HepG2 (cell line): ENCODE measurements around the gene YY2. TPM values are rescaled to one million over a fixed set of nuclear protein-coding genes. Genes with fewer than 3 reads are reported as not detected.

Source experiments
- HCFC1 ChIP-seq: fragments of 150-350 bp; IDR thresholded peaks from 2 replicates; pipeline ENCODE4 v1.6.1; 2014; ENCODE audit warnings: low read depth, low read length
- HNRNPK ChIP-seq: fragments of 200-400 bp; formaldehyde crosslinking; IDR thresholded peaks from 2 replicates; pipeline ENCODE4 v1.6.1; 2018; ENCODE audit warnings: low read length, low read depth, moderate library complexity, mild to moderate bottlenecking; ENCODE audit not compliant: poor library complexity, severe bottlenecking
- MED13 ChIP-seq: sonication (generic); formaldehyde crosslinking; IDR thresholded peaks from 2 replicates; pipeline ENCODE4 v1.5.0; 2020; ENCODE audit warnings: missing genetic modification reagents
- MYNN ChIP-seq: sonication (generic); formaldehyde crosslinking; IDR thresholded peaks from 2 replicates; pipeline ENCODE4 v1.4.0; 2020; ENCODE audit warnings: mild to moderate bottlenecking, low read depth, missing genetic modification reagents
- ZFX ChIP-seq: sonication (generic); formaldehyde crosslinking; IDR thresholded peaks from 2 replicates; pipeline ENCODE4 v1.4.0; 2020; ENCODE audit warnings: mild to moderate bottlenecking, low read depth, missing genetic modification reagents, moderate library complexity
- ZNF10 ChIP-seq: sonication (generic); formaldehyde crosslinking; IDR thresholded peaks from 2 replicates; pipeline ENCODE4 v1.4.0; 2020; ENCODE audit warnings: mild to moderate bottlenecking, low read depth, missing genetic modification reagents, borderline replicate concordance
- ZNF121 ChIP-seq: sonication (generic); formaldehyde crosslinking; IDR thresholded peaks from 2 replicates; pipeline ENCODE4 v1.5.0; 2020; ENCODE audit warnings: mild to moderate bottlenecking, missing genetic modification reagents
- ZNF30 ChIP-seq: sonication (generic); formaldehyde crosslinking; IDR thresholded peaks from 2 replicates; pipeline ENCODE4 v1.5.0; 2020; ENCODE audit warnings: mild to moderate bottlenecking, missing genetic modification reagents
- ZNF350 ChIP-seq: sonication (generic); formaldehyde crosslinking; IDR thresholded peaks from 2 replicates; pipeline ENCODE4 v1.4.0; 2020; ENCODE audit warnings: mild to moderate bottlenecking, low read depth, missing genetic modification reagents, borderline replicate concordance
- ZNF510 ChIP-seq: sonication (generic); formaldehyde crosslinking; IDR thresholded peaks from 2 replicates; pipeline ENCODE4 v1.4.0; 2020; ENCODE audit warnings: low read depth, mild to moderate bottlenecking, missing genetic modification reagents
- ZNF550 ChIP-seq: sonication (generic); formaldehyde crosslinking; IDR thresholded peaks from 2 replicates; pipeline ENCODE4 v1.4.0; 2020; ENCODE audit warnings: mild to moderate bottlenecking, missing genetic modification reagents, borderline replicate concordance
- ZNF83 ChIP-seq: sonication (generic); formaldehyde crosslinking; IDR thresholded peaks from 2 replicates; pipeline ENCODE4 v1.4.0; 2020; ENCODE audit warnings: missing genetic modification reagents, mild to moderate bottlenecking, borderline replicate concordance
- ZNF841 ChIP-seq: sonication (generic); formaldehyde crosslinking; IDR thresholded peaks from 2 replicates; pipeline ENCODE4 v1.8.1; 2023; ENCODE audit warnings: missing genetic modification reagents, borderline replicate concordance
- ZSCAN9 ChIP-seq: IDR thresholded peaks from 2 replicates; pipeline ENCODE4 v1.6.1; 2016; ENCODE audit warnings: borderline replicate concordance
- polyA plus RNA-seq, 8 experiments: library from polyadenylated mRNA; depleted of rRNA in 3 of 8; stranded (reverse) in 7 of 8; unstranded in 1 of 8; fragments of >200 nt; fragmentation: Illumina TruSeq in 4 of 8; extraction: Trizol in 4 of 8; gene quantifications; 2 replicates each; pipeline versions ENCODE4 v1.2.1 to v1.2.3, GENCODE V29; 2011 to 2016; ENCODE audit warnings: low read depth in 4 of 8, missing spikeins in 1 of 8, mixed read lengths in 1 of 8; ENCODE audit not compliant: insufficient read depth in 1 of 8
- total RNA-seq, 5 experiments: library from RNA; depleted of rRNA; stranded (reverse); fragments of >200 nt; fragmentation: Illumina TruSeq; extraction: Trizol; gene quantifications; 2 replicates each; pipeline ENCODE4 v1.2.3, GENCODE V29; 2016; ENCODE audit warnings: low read depth in 1 of 5
- TF ChIP-seq, protein P1 (sequence below): sonication (generic); formaldehyde crosslinking; IDR thresholded peaks from 2 replicates; pipeline ENCODE4 v1.4.0; 2020; ENCODE audit warnings: missing genetic modification reagents
- TF ChIP-seq, protein P2 (sequence below): sonication (generic); formaldehyde crosslinking; IDR thresholded peaks from 2 replicates; pipeline ENCODE4 v1.4.0; 2020; ENCODE audit warnings: missing genetic modification reagents, mild to moderate bottlenecking, borderline replicate concordance
- TF ChIP-seq, protein P3 (sequence below): sonication (generic); formaldehyde crosslinking; IDR thresholded peaks from 2 replicates; pipeline ENCODE4 v1.4.0; 2020; ENCODE audit warnings: mild to moderate bottlenecking, missing genetic modification reagents
- TF ChIP-seq, protein P4 (sequence below): sonication (generic); formaldehyde crosslinking; IDR thresholded peaks from 2 replicates; pipeline ENCODE4 v1.8.0; 2022; ENCODE audit warnings: mild to moderate bottlenecking, missing genetic modification reagents, moderate library complexity

The YY2 gene
- total and polyA plus RNA-seq, 2 of the 13 experiments (the other 11 are each of a cell fraction or from before 2014, with no cell fraction given), result 0.34 to 0.44 TPM

DNA sequence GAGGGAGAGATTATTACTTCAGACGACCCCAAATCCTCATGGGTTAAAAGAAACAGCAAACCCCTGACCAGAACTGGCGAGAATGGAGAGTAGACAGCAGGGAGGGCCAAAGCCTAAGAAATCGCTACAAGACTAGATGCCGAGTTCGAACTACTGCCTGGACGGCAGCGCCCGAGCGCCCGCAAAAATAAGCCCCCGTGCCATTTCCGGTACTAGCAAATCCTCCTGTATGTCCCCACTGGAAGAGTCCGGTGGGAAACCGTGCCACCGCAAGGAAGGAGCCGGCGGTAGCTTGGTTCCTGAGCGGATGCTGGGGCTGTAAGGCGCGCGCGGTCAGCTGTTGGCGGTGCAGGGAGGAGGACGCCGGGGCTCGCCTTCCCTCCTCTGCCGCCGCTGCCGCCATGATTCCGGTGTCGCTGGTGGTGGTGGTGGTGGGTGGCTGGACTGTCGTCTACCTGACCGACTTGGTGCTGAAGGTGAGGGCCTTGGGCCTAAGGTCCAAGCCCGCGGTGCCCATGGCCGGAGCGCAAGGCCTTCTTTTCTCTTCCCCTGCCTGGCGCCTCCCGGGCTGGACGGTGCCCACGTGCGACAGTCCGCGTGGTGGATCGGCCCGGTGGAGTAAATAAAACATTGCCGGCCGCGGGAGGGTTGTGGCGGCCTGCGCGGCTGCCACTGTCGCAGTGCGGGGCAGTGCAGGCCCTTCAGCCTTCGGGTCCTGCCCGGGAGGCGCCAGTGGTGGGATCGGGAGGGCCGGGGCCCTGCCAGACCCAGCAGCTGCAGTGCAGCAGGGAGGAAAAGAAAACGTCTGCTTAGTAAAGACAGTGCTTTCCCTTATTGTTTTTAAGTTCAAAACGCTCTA is 16.2 kb upstream of the YY2 start, which contains the start of gene MBTPS2 (continued):
- TF ChIP-seq, protein P1, sequence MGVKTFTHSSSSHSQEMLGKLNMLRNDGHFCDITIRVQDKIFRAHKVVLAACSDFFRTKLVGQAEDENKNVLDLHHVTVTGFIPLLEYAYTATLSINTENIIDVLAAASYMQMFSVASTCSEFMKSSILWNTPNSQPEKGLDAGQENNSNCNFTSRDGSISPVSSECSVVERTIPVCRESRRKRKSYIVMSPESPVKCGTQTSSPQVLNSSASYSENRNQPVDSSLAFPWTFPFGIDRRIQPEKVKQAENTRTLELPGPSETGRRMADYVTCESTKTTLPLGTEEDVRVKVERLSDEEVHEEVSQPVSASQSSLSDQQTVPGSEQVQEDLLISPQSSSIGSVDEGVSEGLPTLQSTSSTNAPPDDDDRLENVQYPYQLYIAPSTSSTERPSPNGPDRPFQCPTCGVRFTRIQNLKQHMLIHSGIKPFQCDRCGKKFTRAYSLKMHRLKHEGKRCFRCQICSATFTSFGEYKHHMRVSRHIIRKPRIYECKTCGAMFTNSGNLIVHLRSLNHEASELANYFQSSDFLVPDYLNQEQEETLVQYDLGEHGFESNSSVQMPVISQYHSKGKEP (CRISPR knock-in tag), result no peak
- TF ChIP-seq ZNF550 (CRISPR knock-in tag) (no peak), ZSCAN9 (CRISPR knock-in tag) (peak; percentile 75; the same call in 1 of the 2 replicates), ZNF510 (CRISPR knock-in tag) (no peak), ZNF841 (CRISPR knock-in tag) (no peak), MED13 (CRISPR knock-in tag) (no peak), ZNF83 (CRISPR knock-in tag) (no peak), ZFX (CRISPR knock-in tag) (peak; percentile 98), ZNF30 (CRISPR knock-in tag) (no peak), MYNN (CRISPR knock-in tag) (no peak), HCFC1 (peak; percentile 64), ZNF10 (no peak), ZNF350 (CRISPR knock-in tag) (peak; percentile 89), ZNF121 (peak; percentile 33; the same call in 1 of the 2 replicates), HNRNPK (no peak)
- TF ChIP-seq, protein P2, sequence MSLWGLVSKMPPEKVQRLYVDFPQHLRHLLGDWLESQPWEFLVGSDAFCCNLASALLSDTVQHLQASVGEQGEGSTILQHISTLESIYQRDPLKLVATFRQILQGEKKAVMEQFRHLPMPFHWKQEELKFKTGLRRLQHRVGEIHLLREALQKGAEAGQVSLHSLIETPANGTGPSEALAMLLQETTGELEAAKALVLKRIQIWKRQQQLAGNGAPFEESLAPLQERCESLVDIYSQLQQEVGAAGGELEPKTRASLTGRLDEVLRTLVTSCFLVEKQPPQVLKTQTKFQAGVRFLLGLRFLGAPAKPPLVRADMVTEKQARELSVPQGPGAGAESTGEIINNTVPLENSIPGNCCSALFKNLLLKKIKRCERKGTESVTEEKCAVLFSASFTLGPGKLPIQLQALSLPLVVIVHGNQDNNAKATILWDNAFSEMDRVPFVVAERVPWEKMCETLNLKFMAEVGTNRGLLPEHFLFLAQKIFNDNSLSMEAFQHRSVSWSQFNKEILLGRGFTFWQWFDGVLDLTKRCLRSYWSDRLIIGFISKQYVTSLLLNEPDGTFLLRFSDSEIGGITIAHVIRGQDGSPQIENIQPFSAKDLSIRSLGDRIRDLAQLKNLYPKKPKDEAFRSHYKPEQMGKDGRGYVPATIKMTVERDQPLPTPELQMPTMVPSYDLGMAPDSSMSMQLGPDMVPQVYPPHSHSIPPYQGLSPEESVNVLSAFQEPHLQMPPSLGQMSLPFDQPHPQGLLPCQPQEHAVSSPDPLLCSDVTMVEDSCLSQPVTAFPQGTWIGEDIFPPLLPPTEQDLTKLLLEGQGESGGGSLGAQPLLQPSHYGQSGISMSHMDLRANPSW (CRISPR knock-in tag), result no peak
- TF ChIP-seq, protein P3, sequence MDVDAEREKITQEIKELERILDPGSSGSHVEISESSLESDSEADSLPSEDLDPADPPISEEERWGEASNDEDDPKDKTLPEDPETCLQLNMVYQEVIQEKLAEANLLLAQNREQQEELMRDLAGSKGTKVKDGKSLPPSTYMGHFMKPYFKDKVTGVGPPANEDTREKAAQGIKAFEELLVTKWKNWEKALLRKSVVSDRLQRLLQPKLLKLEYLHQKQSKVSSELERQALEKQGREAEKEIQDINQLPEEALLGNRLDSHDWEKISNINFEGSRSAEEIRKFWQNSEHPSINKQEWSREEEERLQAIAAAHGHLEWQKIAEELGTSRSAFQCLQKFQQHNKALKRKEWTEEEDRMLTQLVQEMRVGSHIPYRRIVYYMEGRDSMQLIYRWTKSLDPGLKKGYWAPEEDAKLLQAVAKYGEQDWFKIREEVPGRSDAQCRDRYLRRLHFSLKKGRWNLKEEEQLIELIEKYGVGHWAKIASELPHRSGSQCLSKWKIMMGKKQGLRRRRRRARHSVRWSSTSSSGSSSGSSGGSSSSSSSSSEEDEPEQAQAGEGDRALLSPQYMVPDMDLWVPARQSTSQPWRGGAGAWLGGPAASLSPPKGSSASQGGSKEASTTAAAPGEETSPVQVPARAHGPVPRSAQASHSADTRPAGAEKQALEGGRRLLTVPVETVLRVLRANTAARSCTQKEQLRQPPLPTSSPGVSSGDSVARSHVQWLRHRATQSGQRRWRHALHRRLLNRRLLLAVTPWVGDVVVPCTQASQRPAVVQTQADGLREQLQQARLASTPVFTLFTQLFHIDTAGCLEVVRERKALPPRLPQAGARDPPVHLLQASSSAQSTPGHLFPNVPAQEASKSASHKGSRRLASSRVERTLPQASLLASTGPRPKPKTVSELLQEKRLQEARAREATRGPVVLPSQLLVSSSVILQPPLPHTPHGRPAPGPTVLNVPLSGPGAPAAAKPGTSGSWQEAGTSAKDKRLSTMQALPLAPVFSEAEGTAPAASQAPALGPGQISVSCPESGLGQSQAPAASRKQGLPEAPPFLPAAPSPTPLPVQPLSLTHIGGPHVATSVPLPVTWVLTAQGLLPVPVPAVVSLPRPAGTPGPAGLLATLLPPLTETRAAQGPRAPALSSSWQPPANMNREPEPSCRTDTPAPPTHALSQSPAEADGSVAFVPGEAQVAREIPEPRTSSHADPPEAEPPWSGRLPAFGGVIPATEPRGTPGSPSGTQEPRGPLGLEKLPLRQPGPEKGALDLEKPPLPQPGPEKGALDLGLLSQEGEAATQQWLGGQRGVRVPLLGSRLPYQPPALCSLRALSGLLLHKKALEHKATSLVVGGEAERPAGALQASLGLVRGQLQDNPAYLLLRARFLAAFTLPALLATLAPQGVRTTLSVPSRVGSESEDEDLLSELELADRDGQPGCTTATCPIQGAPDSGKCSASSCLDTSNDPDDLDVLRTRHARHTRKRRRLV (CRISPR knock-in tag), result 0 out of 2 replicates have a peak, but pooled peaks have one; percentile 23
- TF ChIP-seq, protein P4, sequence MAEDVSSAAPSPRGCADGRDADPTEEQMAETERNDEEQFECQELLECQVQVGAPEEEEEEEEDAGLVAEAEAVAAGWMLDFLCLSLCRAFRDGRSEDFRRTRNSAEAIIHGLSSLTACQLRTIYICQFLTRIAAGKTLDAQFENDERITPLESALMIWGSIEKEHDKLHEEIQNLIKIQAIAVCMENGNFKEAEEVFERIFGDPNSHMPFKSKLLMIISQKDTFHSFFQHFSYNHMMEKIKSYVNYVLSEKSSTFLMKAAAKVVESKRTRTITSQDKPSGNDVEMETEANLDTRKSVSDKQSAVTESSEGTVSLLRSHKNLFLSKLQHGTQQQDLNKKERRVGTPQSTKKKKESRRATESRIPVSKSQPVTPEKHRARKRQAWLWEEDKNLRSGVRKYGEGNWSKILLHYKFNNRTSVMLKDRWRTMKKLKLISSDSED (CRISPR knock-in tag), result no peak
